GM12878 (cell line): ENCODE measurements around the gene SNX17. TPM values are rescaled to one million over a fixed set of nuclear protein-coding genes. Genes with fewer than 3 reads are reported as not detected.
A peak's percentile ranks its signal among the peaks of the same experiment; 100 is the strongest.

ENCODE experiments used
- ATAC-seq: fragments of 200-7000 bp; cut with Tn5 transposase; 3 replicates; pipeline ENCODE4 v1.9.1; 2020; ENCODE audit warnings: mild to moderate bottlenecking, moderate library complexity
- BruUV-seq: library from RNA; stranded (reverse); fragments of 400-500 nt; replicated peaks from 2 replicates; lab custom pipeline; 2021; lab: Mats Ljungman, UMichigan
- CTCF ChIA-PET: fragments of 300-600 bp; sonication (Branson Sonifier 250); formaldehyde crosslinking; extraction: SDS; loops from one replicate; lab custom pipeline; 2021; ENCODE audit warnings: inconsistent platforms; lab: Yijun Ruan, JAX
- POLR2A ChIA-PET: fragments of 350-600 bp; formaldehyde crosslinking; extraction: SDS; loops from one replicate; lab custom pipeline; 2021; ENCODE audit warnings: inconsistent platforms; lab: Charles Lee
- RAD21 ChIA-PET: fragments of 300-600 bp; sonication (Branson Sonifier 250); formaldehyde crosslinking; loops from one replicate; lab custom pipeline; 2023; ENCODE audit warnings: antibody characterized with exemption; ENCODE audit not compliant: unreplicated experiment; lab: Charles Lee
- SMC1A ChIA-PET: fragments of 300-600 bp; sonication (Branson Sonifier 250); formaldehyde crosslinking; loops from one replicate; lab custom pipeline; 2023; ENCODE audit not compliant: unreplicated experiment, uncharacterized antibody; lab: Charles Lee
- DNase-seq: peaks from one replicate; pipeline ENCODE4 v3.0.0-alpha.2; 2011; ENCODE audit warnings: low read depth, low spot score
- FAIRE-seq: peaks from 3 replicates; lab custom pipeline; 2011; peaks lifted over from hg19 to GRCh38; lab: Jason Lieb, UNC
- H2AFZ ChIP-seq: 2 replicates; pipeline ENCODE4 v1.6.0; 2011; ENCODE audit warnings: low read depth, low read length, control low read depth; ENCODE audit not compliant: control insufficient read depth
- H3K27ac ChIP-seq: 2 replicates; pipeline ENCODE4 v1.5.1; 2011; ENCODE audit warnings: control low read depth; ENCODE audit not compliant: control insufficient read depth, insufficient read depth
- H3K27me3 ChIP-seq, 2 experiments: replicated peaks in 1 of 2; 2 replicates each; pipeline versions ENCODE4 v1.6.0 to v1.6.1; 2011; ENCODE audit warnings: low read length in 1 of 2; ENCODE audit not compliant: control insufficient read depth in 2 of 2, insufficient read depth in 2 of 2
- H3K36me3 ChIP-seq, 2 experiments: 2 replicates each; pipeline ENCODE4 v1.5.1; 2011; ENCODE audit warnings: low read length in 1 of 2; ENCODE audit not compliant: control insufficient read depth in 2 of 2, insufficient read depth in 2 of 2
- H3K4me1 ChIP-seq: 2 replicates; pipeline ENCODE4 v1.6.1; 2011; ENCODE audit warnings: mild to moderate bottlenecking, low read length, moderate library complexity, mixed read lengths; ENCODE audit not compliant: control insufficient read depth, insufficient read depth
- H3K4me2 ChIP-seq: 2 replicates; pipeline ENCODE4 v1.6.0; 2011; ENCODE audit warnings: control low read depth; ENCODE audit not compliant: control insufficient read depth, insufficient read depth
- H3K4me3 ChIP-seq: fragments of 200-600 bp; sonication (generic); 2 replicates; pipeline ENCODE4 v1.5.1; 2016
- H3K79me2 ChIP-seq: 2 replicates; pipeline ENCODE4 v1.6.0; 2011; ENCODE audit warnings: low read length; ENCODE audit not compliant: control insufficient read depth, insufficient read depth
- H3K9ac ChIP-seq: 2 replicates; pipeline ENCODE4 v1.8.0; 2011; ENCODE audit warnings: low read length, control low read depth, mixed read lengths; ENCODE audit not compliant: control insufficient read depth, insufficient read depth
- H3K9me3 ChIP-seq: replicated peaks from 3 replicates; pipeline ENCODE4 v1.5.1; 2011; ENCODE audit warnings: mild to moderate bottlenecking, low read length; ENCODE audit not compliant: control insufficient read depth, insufficient read depth
- H4K20me1 ChIP-seq: 2 replicates; pipeline ENCODE4 v1.6.0; 2011; ENCODE audit not compliant: control insufficient read depth, insufficient read depth
- ATF7 ChIP-seq: fragments of 450-650 bp; IDR thresholded peaks from 2 replicates; pipeline ENCODE4 v1.6.1; 2016; ENCODE audit warnings: low read depth, mild to moderate bottlenecking
- CBX5 ChIP-seq: sonication (generic); IDR thresholded peaks from 2 replicates; pipeline ENCODE4 v1.6.1; 2016; ENCODE audit warnings: low read depth, moderate library complexity, mild to moderate bottlenecking, inconsistent platforms
- FOXK2 ChIP-seq: fragments of 450-650 bp; IDR thresholded peaks from 2 replicates; pipeline ENCODE4 v1.6.1; 2017; ENCODE audit warnings: mild to moderate bottlenecking, moderate library complexity
- MAX ChIP-seq: IDR thresholded peaks from 2 replicates; pipeline ENCODE4 v1.6.1; 2012; ENCODE audit warnings: low read depth, low read length, improper control_type of control experiment
- NFIC ChIP-seq: IDR thresholded peaks from 2 replicates; pipeline ENCODE4 v1.6.1; 2012; ENCODE audit warnings: low read depth, mild to moderate bottlenecking, inconsistent platforms, low read length, moderate library complexity
- POLR2A ChIP-seq: IDR thresholded peaks from 2 replicates; pipeline ENCODE4 v1.6.1; 2011; ENCODE audit warnings: low read depth, mild to moderate bottlenecking, low read length
- RAD51 ChIP-seq: fragments of 450-650 bp; IDR thresholded peaks from 2 replicates; pipeline ENCODE4 v1.6.1; 2016; ENCODE audit warnings: moderate library complexity, mild to moderate bottlenecking, inconsistent platforms
- USF1 ChIP-seq: IDR thresholded peaks from 2 replicates; pipeline ENCODE4 v1.6.1; 2011; ENCODE audit warnings: borderline replicate concordance, low read depth, mild to moderate bottlenecking, moderate library complexity, mixed read lengths, low read length; ENCODE audit not compliant: insufficient read depth; ENCODE audit errors: extremely low read length
- ZBED1 ChIP-seq: IDR thresholded peaks from 2 replicates; pipeline ENCODE4 v1.6.1; 2016; ENCODE audit warnings: borderline replicate concordance
- WGBS: methylation state at CpG from one replicate; pipeline ENCODE4 v1.1.6; 2016; ENCODE audit warnings: low lambda C conversion rate; ENCODE audit not compliant: insufficient replicate concordance, insufficient coverage; ENCODE audit errors: missing lambda C conversion rate; 5-methylcytosine and 5-hydroxymethylcytosine counted together
- in situ Hi-C: fragments of 300-500 bp; cut with MboI; formaldehyde crosslinking; loops from 9 replicates; pipeline ENCODE4 v1.14.3; 2018; ENCODE audit warnings: mixed read lengths
- intact Hi-C: fragments of 100-400 bp; cut with micrococcal nuclease; formaldehyde crosslinking; loops from one replicate; pipeline ENCODE4 v1.14.2; 2022; ENCODE audit not compliant: unreplicated experiment
- polyA plus RNA-seq, 11 experiments: library from polyadenylated mRNA; depleted of rRNA in 4 of 11; unstranded in 6 of 11; stranded (reverse) in 5 of 11; fragments of >200 nt; fragmentation: Nextera tagmentation in 4 of 11; fragmentation: Illumina TruSeq in 1 of 11; extraction: Ambion mirVana in 4 of 11; extraction: Trizol in 1 of 11; gene quantifications; 1 replicate in 1 of 11; 2 replicates in 10 of 11; pipeline versions ENCODE4 v1.2.1 to v1.2.3, GENCODE V29; 2011 to 2016; ENCODE audit warnings: inconsistent platforms in 2 of 11, missing spikeins in 2 of 11, low read depth in 1 of 11
- total RNA-seq, 4 experiments: library from RNA; depleted of rRNA in 3 of 4; stranded (reverse); fragments of >200 nt in 3 of 4; fragmentation: Illumina TruSeq in 1 of 4; extraction: Trizol in 1 of 4; gene quantifications; 2 replicates each; pipeline versions ENCODE4 v1.2.1 to v1.2.3, GENCODE V29; 2013 to 2021
- TF ChIP-seq, protein P1 (sequence below): fragments of 450-650 bp; IDR thresholded peaks from 2 replicates; pipeline ENCODE4 v1.6.1; 2016; ENCODE audit warnings: mild to moderate bottlenecking, moderate library complexity, borderline replicate concordance

Gene SNX17
- total and polyA plus RNA-seq, 10 of the 15 experiments (the other 5 are each of a cell fraction or from before 2014, with no cell fraction given): 6.5 to 116 (median 84.4) TPM

GRCh38 chr2:27376151-27376865, 5.9 kb downstream of the SNX17 start:
- Histone ChIP-seq H3K4me3 (no peak overlapping the region), H3K9ac (no peak overlapping the region), H2AFZ (no peak overlapping the region), H3K9me3 (no peaks in the 10 kb centered on the region), H4K20me1 (no peaks in the 10 kb centered on the region; the same call in 1 of the 2 replicates), H3K4me1 (peaks cover 9% of the 10 kb centered on the region; the same call in 1 of the 2 replicates), H3K27ac (no peak overlapping the region), H3K36me3 (peaks cover 32 to 36% of the 10 kb centered on the region in 2 experiments), H3K79me2 (peaks cover 33% of the 10 kb centered on the region), H3K27me3 (no peaks in the 10 kb centered on the region), H3K4me2 (no peak overlapping the region)
- no peak for DNase-seq
- no peak for ATAC-seq
- CTCF ChIA-PET: no interaction called here
- FAIRE-seq: no peak
- BruUV-seq: no TSS peak
- TF ChIP-seq MAX (no peak), POLR2A (peak; percentile 26; the same call in 1 of the 2 replicates), ATF7 (no peak)
- POLR2A ChIA-PET: no interaction called here
- 97% methylated on average over 16 of the region's 16 CpGs for WGBS
- intact Hi-C loops: no loop called here
- in situ Hi-C loops: no loop called here
- SMC1A ChIA-PET: no interaction called here
- RAD21 ChIA-PET: no interaction called here

DNA sequence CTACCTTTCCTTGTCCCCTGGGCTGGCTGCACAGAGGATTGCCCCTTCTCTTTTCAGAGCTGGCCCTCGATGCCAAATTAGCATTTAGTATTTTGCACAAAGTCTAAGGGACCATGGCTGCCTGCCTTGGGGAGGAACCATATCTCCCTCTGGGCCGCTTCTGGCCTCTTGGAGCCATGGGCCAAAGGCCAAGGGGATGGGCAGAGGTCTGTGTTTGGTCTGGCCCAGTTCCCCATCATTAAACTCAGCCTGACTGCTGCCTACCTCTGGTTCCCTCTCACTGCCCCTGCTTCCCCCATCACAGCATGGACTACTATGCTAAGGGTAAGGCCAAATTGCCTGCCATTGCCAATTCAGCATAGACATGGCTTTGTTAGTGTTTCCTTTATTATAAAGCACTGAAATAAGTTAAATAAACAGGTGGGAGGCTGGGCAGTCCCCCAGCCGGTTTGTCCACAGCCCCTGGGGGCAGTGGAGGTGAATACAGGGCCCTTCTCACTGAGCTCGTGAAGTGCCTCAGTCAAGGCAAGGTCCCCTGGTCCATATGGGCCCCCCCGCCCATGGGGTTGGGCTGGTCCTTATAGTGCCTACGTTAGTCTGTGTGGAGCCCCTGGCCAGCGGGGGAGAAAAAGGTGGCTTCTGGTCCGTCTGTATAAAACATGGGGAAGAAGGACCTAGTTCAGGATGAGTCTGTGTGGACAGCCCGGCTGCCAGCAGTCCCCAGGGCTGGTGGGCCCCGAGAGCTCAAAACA, 6.6 kb downstream of the SNX17 start:
- Histone ChIP-seq H2AFZ (no peak overlapping the region), H3K9me3 (no peaks in the 10 kb centered on the region), H3K4me1 (peaks cover 9% of the 10 kb centered on the region; the same call in 1 of the 2 replicates), H3K36me3 (peaks cover 34 to 39% of the 10 kb centered on the region in 2 experiments), H3K4me2 (no peak overlapping the region), H3K79me2 (peaks cover 26% of the 10 kb centered on the region), H4K20me1 (no peaks in the 10 kb centered on the region; the same call in 1 of the 2 replicates), H3K4me3 (no peak overlapping the region), H3K9ac (no peak overlapping the region), H3K27ac (no peak overlapping the region), H3K27me3 (no peaks in the 10 kb centered on the region)
- RAD21 ChIA-PET: no interaction called here
- DNase-seq: no peak
- in situ Hi-C loops (no loop called here), intact Hi-C loops (no loop called here)
- no peak for FAIRE-seq
- SMC1A ChIA-PET: no interaction called here
- no TSS peak for BruUV-seq
- WGBS: 76% methylated on average over 10 of the region's 10 CpGs
- no peak for ATAC-seq
- POLR2A ChIA-PET: no interaction called here
- CTCF ChIA-PET: interaction anchor here (0.8 kb wide), 1 partner anchor 84 kb away, joined by 3 read pairs; no protein-coding TSS in a partner anchor
- TF ChIP-seq RAD51 (no peak), CBX5 (no peak), ZBED1 (peak; percentile 37; the same call in 1 of the 2 replicates), FOXK2 (no peak), USF1 (no peak), NFIC (no peak)
- TF ChIP-seq, protein P1, sequence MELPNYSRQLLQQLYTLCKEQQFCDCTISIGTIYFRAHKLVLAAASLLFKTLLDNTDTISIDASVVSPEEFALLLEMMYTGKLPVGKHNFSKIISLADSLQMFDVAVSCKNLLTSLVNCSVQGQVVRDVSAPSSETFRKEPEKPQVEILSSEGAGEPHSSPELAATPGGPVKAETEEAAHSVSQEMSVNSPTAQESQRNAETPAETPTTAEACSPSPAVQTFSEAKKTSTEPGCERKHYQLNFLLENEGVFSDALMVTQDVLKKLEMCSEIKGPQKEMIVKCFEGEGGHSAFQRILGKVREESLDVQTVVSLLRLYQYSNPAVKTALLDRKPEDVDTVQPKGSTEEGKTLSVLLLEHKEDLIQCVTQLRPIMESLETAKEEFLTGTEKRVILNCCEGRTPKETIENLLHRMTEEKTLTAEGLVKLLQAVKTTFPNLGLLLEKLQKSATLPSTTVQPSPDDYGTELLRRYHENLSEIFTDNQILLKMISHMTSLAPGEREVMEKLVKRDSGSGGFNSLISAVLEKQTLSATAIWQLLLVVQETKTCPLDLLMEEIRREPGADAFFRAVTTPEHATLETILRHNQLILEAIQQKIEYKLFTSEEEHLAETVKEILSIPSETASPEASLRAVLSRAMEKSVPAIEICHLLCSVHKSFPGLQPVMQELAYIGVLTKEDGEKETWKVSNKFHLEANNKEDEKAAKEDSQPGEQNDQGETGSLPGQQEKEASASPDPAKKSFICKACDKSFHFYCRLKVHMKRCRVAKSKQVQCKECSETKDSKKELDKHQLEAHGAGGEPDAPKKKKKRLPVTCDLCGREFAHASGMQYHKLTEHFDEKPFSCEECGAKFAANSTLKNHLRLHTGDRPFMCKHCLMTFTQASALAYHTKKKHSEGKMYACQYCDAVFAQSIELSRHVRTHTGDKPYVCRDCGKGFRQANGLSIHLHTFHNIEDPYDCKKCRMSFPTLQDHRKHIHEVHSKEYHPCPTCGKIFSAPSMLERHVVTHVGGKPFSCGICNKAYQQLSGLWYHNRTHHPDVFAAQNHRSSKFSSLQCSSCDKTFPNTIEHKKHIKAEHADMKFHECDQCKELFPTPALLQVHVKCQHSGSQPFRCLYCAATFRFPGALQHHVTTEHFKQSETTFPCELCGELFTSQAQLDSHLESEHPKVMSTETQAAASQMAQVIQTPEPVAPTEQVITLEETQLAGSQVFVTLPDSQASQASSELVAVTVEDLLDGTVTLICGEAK: no peak
